Measurements from ENCODE around the gene TM4SF1.
"Not testable (repeated sequence)": the region's sequence is repeated elsewhere in the genome, so short reads cannot be mapped to it uniquely, and the experiment has no call there.

Gene TM4SF1

GRCh38 chr3:149339931-149340309 is 37.5 kb downstream of the TM4SF1 start:
- ATAC-seq: peak; percentile 98
- TF ChIP-seq ISL1 (CRISPR knock-in tag; IDR thresholded peaks at IDR 0.05) (no peak), ZC3H10 (CRISPR knock-in tag; IDR thresholded peaks at IDR 0.05) (peak; percentile 31; the same call in 1 of the 2 replicates)

- not testable (repeated sequence) for ATAC-seq
Observed at GRCh38 chr3:149337486-149337885, 40.0 kb downstream of the TM4SF1 start.

GRCh38 chr3:149336925-149337324 is 40.5 kb downstream of the TM4SF1 start:
- ATAC-seq: no peak

GRCh38 chr3:149333176-149333859 is 44.1 kb downstream of the TM4SF1 start, which contains the start of gene TM4SF18:
Gene TM4SF18, minus strand, starts transcription at chr3:149333636. Its CDS starts 254 bp downstream, at chr3:149333382.
- ATAC-seq: no peak
- TF ChIP-seq POU6F1 (CRISPR knock-in tag; IDR thresholded peaks at IDR 0.05; ENCODE audit: borderline replicate concordance, low read depth) (no peak), ZFP3 (CRISPR knock-in tag; IDR thresholded peaks at IDR 0.05) (no peak), TCF4 (CRISPR knock-in tag; IDR thresholded peaks at IDR 0.05; ENCODE audit: borderline replicate concordance) (no peak), CREB5 (CRISPR knock-in tag; IDR thresholded peaks at IDR 0.05; ENCODE audit: low read depth) (no peak), ESRRG (CRISPR knock-in tag; IDR thresholded peaks at IDR 0.05) (no peak)

More at GRCh38 chr3:149336925-149337324, 40.5 kb downstream of the TM4SF1 start:
- no peak for TF ChIP-seq CSRNP3 (CRISPR knock-in tag; IDR thresholded peaks at IDR 0.05)
- no peak for TF ChIP-seq ZC3H10 (CRISPR knock-in tag; IDR thresholded peaks at IDR 0.05)
- TF ChIP-seq ZNF565 (CRISPR knock-in tag; conservative IDR thresholded peaks at IDR 0.05; ENCODE audit: low read depth): no peak
- TF ChIP-seq GLIS3 (CRISPR knock-in tag; IDR thresholded peaks at IDR 0.05): no peak
- TF ChIP-seq ARNTL (CRISPR knock-in tag; IDR thresholded peaks at IDR 0.05; ENCODE audit: borderline replicate concordance, low read depth): no peak
- no peak for TF ChIP-seq TSHZ2 (CRISPR knock-in tag; IDR thresholded peaks at IDR 0.05)
- TF ChIP-seq CSDC2 (CRISPR knock-in tag; IDR thresholded peaks at IDR 0.05): no peak
- no peak for TF ChIP-seq ZFP3 (CRISPR knock-in tag; IDR thresholded peaks at IDR 0.05)
- TF ChIP-seq ZFP30 (CRISPR knock-in tag; IDR thresholded peaks at IDR 0.05): no peak

- TF ChIP-seq ZC3H10 (CRISPR knock-in tag; IDR thresholded peaks at IDR 0.05) (no peak), ISL1 (CRISPR knock-in tag; IDR thresholded peaks at IDR 0.05) (0 out of 2 replicates have a peak, but pooled peaks have one; percentile 3)
- peak; percentile 13 for ATAC-seq
Observed at GRCh38 chr3:149332771-149333170, 44.7 kb downstream of the TM4SF1 start.

- ATAC-seq: 0 out of 3 replicates have a peak, but pooled peaks have one; percentile 8
- TF ChIP-seq ZNF565 (CRISPR knock-in tag; conservative IDR thresholded peaks at IDR 0.05; ENCODE audit: low read depth) (no peak), ISL1 (CRISPR knock-in tag; IDR thresholded peaks at IDR 0.05) (peak; percentile 35; the same call in 1 of the 2 replicates)
Observed at GRCh38 chr3:149332227-149332765, 45.2 kb downstream of the TM4SF1 start.
